PFSK-1 (cell line): ENCODE results near the gene ZBTB2.

Experiments
- FOXP2 ChIP-seq: optimal IDR thresholded peaks from 2 replicates; pipeline ENCODE3; 2011; ENCODE audit warnings: borderline replicate concordance, control low read depth, inconsistent platforms; ENCODE audit not compliant: insufficient read depth; ENCODE audit errors: extremely low read length, extremely low read depth
- POLR2AphosphoS5 ChIP-seq: IDR thresholded peaks from 2 replicates; pipeline ENCODE4 v1.6.1; 2012; ENCODE audit warnings: low read depth, mild to moderate bottlenecking, control low read depth, low read length, moderate library complexity
- SIN3A ChIP-seq: IDR thresholded peaks from 2 replicates; pipeline ENCODE4 v1.6.1; 2012; ENCODE audit warnings: mild to moderate bottlenecking, low read length, moderate library complexity, borderline replicate concordance; ENCODE audit not compliant: insufficient read depth
- TAF1 ChIP-seq: IDR thresholded peaks from 2 replicates; pipeline ENCODE4 v1.6.1; 2012; ENCODE audit warnings: low read length, control low read depth, borderline replicate concordance; ENCODE audit not compliant: insufficient read depth
- TF ChIP-seq, protein P1 (sequence below), 2 experiments: IDR thresholded peaks; 2 replicates each; pipeline versions ENCODE4 v1.6.1 to v1.8.0; 2011 to 2012; ENCODE audit warnings: low read depth in 2 of 2, low read length in 2 of 2, control low read depth in 1 of 2, inconsistent platforms in 1 of 2, mild to moderate bottlenecking in 1 of 2, moderate library complexity in 1 of 2; ENCODE audit not compliant: insufficient read depth in 1 of 2

The ZBTB2 gene

GRCh38 chr6:151388236-151388635 lies 3.1 kb downstream of the ZBTB2 start:
- TF ChIP-seq, protein P1, sequence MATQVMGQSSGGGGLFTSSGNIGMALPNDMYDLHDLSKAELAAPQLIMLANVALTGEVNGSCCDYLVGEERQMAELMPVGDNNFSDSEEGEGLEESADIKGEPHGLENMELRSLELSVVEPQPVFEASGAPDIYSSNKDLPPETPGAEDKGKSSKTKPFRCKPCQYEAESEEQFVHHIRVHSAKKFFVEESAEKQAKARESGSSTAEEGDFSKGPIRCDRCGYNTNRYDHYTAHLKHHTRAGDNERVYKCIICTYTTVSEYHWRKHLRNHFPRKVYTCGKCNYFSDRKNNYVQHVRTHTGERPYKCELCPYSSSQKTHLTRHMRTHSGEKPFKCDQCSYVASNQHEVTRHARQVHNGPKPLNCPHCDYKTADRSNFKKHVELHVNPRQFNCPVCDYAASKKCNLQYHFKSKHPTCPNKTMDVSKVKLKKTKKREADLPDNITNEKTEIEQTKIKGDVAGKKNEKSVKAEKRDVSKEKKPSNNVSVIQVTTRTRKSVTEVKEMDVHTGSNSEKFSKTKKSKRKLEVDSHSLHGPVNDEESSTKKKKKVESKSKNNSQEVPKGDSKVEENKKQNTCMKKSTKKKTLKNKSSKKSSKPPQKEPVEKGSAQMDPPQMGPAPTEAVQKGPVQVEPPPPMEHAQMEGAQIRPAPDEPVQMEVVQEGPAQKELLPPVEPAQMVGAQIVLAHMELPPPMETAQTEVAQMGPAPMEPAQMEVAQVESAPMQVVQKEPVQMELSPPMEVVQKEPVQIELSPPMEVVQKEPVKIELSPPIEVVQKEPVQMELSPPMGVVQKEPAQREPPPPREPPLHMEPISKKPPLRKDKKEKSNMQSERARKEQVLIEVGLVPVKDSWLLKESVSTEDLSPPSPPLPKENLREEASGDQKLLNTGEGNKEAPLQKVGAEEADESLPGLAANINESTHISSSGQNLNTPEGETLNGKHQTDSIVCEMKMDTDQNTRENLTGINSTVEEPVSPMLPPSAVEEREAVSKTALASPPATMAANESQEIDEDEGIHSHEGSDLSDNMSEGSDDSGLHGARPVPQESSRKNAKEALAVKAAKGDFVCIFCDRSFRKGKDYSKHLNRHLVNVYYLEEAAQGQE (IDR thresholded peaks at IDR 0.05; ENCODE audit: insufficient read depth in 1 of 2, low read depth in 2 of 2, low read length in 2 of 2): no peak
- TF ChIP-seq SIN3A: no peak
- TF ChIP-seq FOXP2: no peak
- TF ChIP-seq POLR2AphosphoS5: no peak
- TF ChIP-seq TAF1: no peak

DNA sequence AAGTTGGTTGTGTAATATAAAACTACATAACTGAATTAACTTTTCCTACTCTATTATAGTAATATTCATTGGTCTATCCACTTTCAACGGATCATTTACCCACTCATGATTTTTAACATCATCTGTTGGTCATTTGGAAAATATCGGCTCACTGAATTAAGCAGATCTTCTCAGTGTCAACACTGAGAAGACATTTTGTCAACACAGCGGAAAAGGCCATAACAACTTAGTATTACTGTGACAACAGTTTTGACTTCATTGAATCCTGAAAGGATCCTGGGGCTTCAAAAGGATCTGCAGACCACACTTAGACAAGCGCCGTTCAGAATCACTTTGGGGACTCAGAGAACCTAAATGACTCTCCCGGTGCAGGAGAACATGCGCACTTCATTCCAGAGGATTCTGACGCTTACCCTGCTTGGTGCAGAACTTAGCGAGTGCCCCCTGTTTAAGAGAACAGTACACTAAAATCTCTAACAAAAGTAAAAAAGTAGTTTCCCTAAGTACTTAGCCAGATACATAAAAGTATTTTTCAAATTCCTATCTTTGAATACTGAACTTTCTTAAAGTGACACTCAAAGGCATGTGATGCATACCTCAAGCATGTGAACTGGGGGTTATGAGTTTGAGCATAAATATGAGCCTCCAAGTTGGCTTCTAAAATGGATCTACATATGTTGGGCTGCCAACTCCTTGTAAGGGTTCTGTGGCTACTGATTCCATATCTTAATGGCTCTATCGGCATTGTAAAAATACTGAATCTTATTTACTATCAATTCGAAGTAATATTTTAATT lies 4.0 kb downstream of the ZBTB2 start:
- TF ChIP-seq FOXP2: no peak
- no peak for TF ChIP-seq TAF1
- TF ChIP-seq SIN3A: no peak
- TF ChIP-seq, protein P1 (IDR thresholded peaks at IDR 0.05; ENCODE audit: insufficient read depth in 1 of 2, low read depth in 2 of 2, low read length in 2 of 2): no peak

GRCh38 chr6:151385177-151385576 lies 6.2 kb downstream of the ZBTB2 start:
- TF ChIP-seq TAF1: no peak
- TF ChIP-seq, protein P1 (IDR thresholded peaks at IDR 0.05; ENCODE audit: insufficient read depth in 1 of 2, low read depth in 2 of 2, low read length in 2 of 2): no peak
- no peak for TF ChIP-seq SIN3A
- TF ChIP-seq FOXP2: no peak
- TF ChIP-seq POLR2AphosphoS5: no peak

- TF ChIP-seq SIN3A (no peak), TAF1 (no peak), POLR2AphosphoS5 (no peak), FOXP2 (no peak)
- TF ChIP-seq, protein P1 (IDR thresholded peaks at IDR 0.05; ENCODE audit: insufficient read depth in 1 of 2, low read depth in 2 of 2, low read length in 2 of 2): no peak
These were observed 7.2 kb downstream of the ZBTB2 start for GRCh38 chr6:151384151-151384550.

DNA sequence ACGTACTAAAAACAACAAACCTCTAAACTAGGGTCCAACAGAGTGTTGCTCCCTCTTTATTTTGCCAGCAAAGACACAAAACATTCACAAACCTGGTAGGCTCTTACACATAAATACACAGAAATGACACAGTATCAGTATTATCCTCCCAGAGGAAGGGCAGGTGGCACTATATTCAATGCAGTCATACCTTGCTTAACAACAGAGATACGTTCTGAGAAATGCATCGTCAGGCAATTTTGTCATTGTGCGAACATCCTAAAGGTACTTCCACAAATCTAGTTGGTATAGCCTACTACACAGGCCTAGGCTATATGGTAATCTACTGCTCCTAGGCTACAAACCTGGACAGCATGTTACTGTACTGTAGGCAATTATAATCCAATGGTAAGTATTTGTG lies 9.6 kb downstream of the ZBTB2 start:
- TF ChIP-seq FOXP2 (no peak), TAF1 (no peak)
